SK-N-MC (cell line): ENCODE measurements around the gene HOXA2.

ENCODE experiments used
- DNase-seq: peaks from one replicate; pipeline ENCODE4 v3.0.0-alpha.2; 2011; ENCODE audit warnings: low read depth, low spot score
- H3K27ac ChIP-seq: fragments of 200-600 bp; sonication (generic); 2 replicates; pipeline ENCODE4 v1.5.1; 2016; ENCODE audit warnings: mixed run types
- H3K36me3 ChIP-seq: fragments of 200-600 bp; sonication (generic); 2 replicates; pipeline ENCODE4 v1.6.1; 2017; ENCODE audit warnings: antibody characterized with exemption, low read length, mixed read lengths; ENCODE audit not compliant: insufficient read depth
- H3K4me3 ChIP-seq: fragments of 200-600 bp; sonication (generic); 2 replicates; pipeline ENCODE4 v1.5.1; 2016
- H3K9ac ChIP-seq: fragments of 200-600 bp; sonication (generic); 2 replicates; pipeline ENCODE4 v1.8.0; 2017; ENCODE audit warnings: mixed run types, mixed read lengths; ENCODE audit not compliant: insufficient read length
- H3K9me3 ChIP-seq: fragments of 200-600 bp; sonication (generic); 2 replicates; pipeline ENCODE4 v1.6.1; 2017; ENCODE audit warnings: low read depth, mild to moderate bottlenecking, antibody characterized with exemption, low read length, moderate library complexity, mixed read lengths
- EZH2 ChIP-seq: fragments of 200-600 bp; sonication (generic); IDR thresholded peaks from one replicate; pipeline ENCODE4 v1.6.1; 2017; ENCODE audit warnings: antibody characterized with exemption
- FOXP2 ChIP-seq: optimal IDR thresholded peaks from 2 replicates; pipeline ENCODE3; 2011; ENCODE audit warnings: mild to moderate bottlenecking, moderate library complexity; ENCODE audit not compliant: insufficient read depth; ENCODE audit errors: extremely low read length, control extremely low read depth
- POLR2AphosphoS5 ChIP-seq: IDR thresholded peaks from 2 replicates; pipeline ENCODE4 v1.6.1; 2012; ENCODE audit warnings: mild to moderate bottlenecking, low read depth, low read length, borderline replicate concordance

Gene HOXA2

GRCh38 chr7:27138472-27138871 is 36.0 kb upstream of the HOXA2 start:
- no peaks in the 10 kb centered on the region for H3K36me3 ChIP-seq
- no peak for TF ChIP-seq POLR2AphosphoS5
- DNase-seq: no peak
- H3K4me3 ChIP-seq: no peak overlapping the region
- H3K9ac ChIP-seq: no peak overlapping the region
- no peaks in the 10 kb centered on the region for H3K9me3 ChIP-seq
- H3K27ac ChIP-seq: no peak overlapping the region

GRCh38 chr7:27137640-27138315 is 35.3 kb upstream of the HOXA2 start:
- Histone ChIP-seq H3K4me3 (no peak overlapping the region), H3K9me3 (no peaks in the 10 kb centered on the region), H3K9ac (no peak overlapping the region), H3K27ac (no peak overlapping the region), H3K36me3 (no peaks in the 10 kb centered on the region)
- TF ChIP-seq EZH2: no peak
- TF ChIP-seq FOXP2: no peak
- no peak for TF ChIP-seq POLR2AphosphoS5
- DNase-seq: no peak

- Histone ChIP-seq H3K4me3 (no peak overlapping the region), H3K36me3 (no peaks in the 10 kb centered on the region), H3K9ac (no peak overlapping the region), H3K9me3 (no peaks in the 10 kb centered on the region), H3K27ac (no peak overlapping the region)
- DNase-seq: no peak
- TF ChIP-seq EZH2 (no peak), FOXP2 (no peak), POLR2AphosphoS5 (no peak)
Measured at GRCh38 chr7:27134392-27134791, 31.9 kb upstream of the HOXA2 start.

GRCh38 chr7:27133409-27134231 is 31.1 kb upstream of the HOXA2 start:
- H3K27ac ChIP-seq: no peak overlapping the region
- no peak for DNase-seq
- TF ChIP-seq POLR2AphosphoS5 (no peak), FOXP2 (no peak), EZH2 (no peak)
- H3K36me3 ChIP-seq: no peaks in the 10 kb centered on the region
- no peak overlapping the region for H3K9ac ChIP-seq
- no peak overlapping the region for H3K4me3 ChIP-seq
- H3K9me3 ChIP-seq: no peaks in the 10 kb centered on the region

GRCh38 chr7:27132978-27133377 is 30.5 kb upstream of the HOXA2 start:
- Histone ChIP-seq H3K9ac (no peak overlapping the region), H3K9me3 (no peaks in the 10 kb centered on the region), H3K27ac (no peak overlapping the region), H3K36me3 (no peaks in the 10 kb centered on the region), H3K4me3 (no peak overlapping the region)
- no peak for TF ChIP-seq FOXP2
- no peak for TF ChIP-seq EZH2
- no peak for TF ChIP-seq POLR2AphosphoS5
- no peak for DNase-seq

- H3K4me3 ChIP-seq: no peak overlapping the region
- DNase-seq: no peak
- H3K9me3 ChIP-seq: no peaks in the 10 kb centered on the region
- H3K9ac ChIP-seq: no peak overlapping the region
- no peak overlapping the region for H3K27ac ChIP-seq
- TF ChIP-seq EZH2 (no peak), FOXP2 (no peak), POLR2AphosphoS5 (no peak)
- H3K36me3 ChIP-seq: no peaks in the 10 kb centered on the region
Measured at GRCh38 chr7:27132214-27132613, 29.7 kb upstream of the HOXA2 start.

- Histone ChIP-seq H3K36me3 (no peaks in the 10 kb centered on the region), H3K9me3 (no peaks in the 10 kb centered on the region), H3K9ac (peak overlapping the region; percentile 66), H3K4me3 (peak overlapping the region; percentile 87), H3K27ac (no peak overlapping the region)
- DNase-seq: no peak
- TF ChIP-seq EZH2 (no peak), FOXP2 (no peak), POLR2AphosphoS5 (no peak)
Measured at GRCh38 chr7:27131390-27131819, 28.9 kb upstream of the HOXA2 start.

- TF ChIP-seq FOXP2: no peak
- no peak; the same call in 1 of the 2 replicates for TF ChIP-seq POLR2AphosphoS5
- no peak for TF ChIP-seq EZH2
- Histone ChIP-seq H3K4me3 (peak within 1 kb of the TSS; percentile 87), H3K9ac (peak within 1 kb of the TSS; percentile 66), H3K36me3 (no peaks in the 10 kb centered on the region), H3K27ac (no peak within 1 kb of the TSS), H3K9me3 (no peaks in the 10 kb centered on the region)
- no peak for DNase-seq
Measured at GRCh38 chr7:27130540-27131389, 28.3 kb upstream of the HOXA2 start, which contains the start of gene HOXA4. Gene HOXA4 (minus strand): TSS chr7:27130757. CDS start chr7:27130733, 24 bp downstream.
